Measurements from ENCODE around the gene LEP.
"Not testable (repeated sequence)": the region's sequence is repeated elsewhere in the genome, so short reads cannot be mapped to it uniquely, and the experiment has no call there.

The LEP gene

GRCh38 chr7:128278366-128278765 is 37.3 kb downstream of the LEP start:
- no peaks in the 10 kb centered on the region for H3K36me3 ChIP-seq (ENCODE audit: insufficient read depth, low read length)
- H3K9me3 ChIP-seq (ENCODE audit: insufficient read depth, low read length, severe bottlenecking), result peaks cover 10% of the 10 kb centered on the region
- DNase-seq (no peak), ATAC-seq (ENCODE audit: insufficient read depth, low read depth) (no peak)
- H3K4me1 ChIP-seq (ENCODE audit: insufficient read depth, low read length), result no peaks in the 10 kb centered on the region
- H3K27me3 ChIP-seq (ENCODE audit: insufficient read depth, low read length, poor library complexity), result no peaks in the 10 kb centered on the region
- no peak overlapping the region for H2AFZ ChIP-seq (ENCODE audit: low read depth, low read length)
- H3K9ac ChIP-seq (ENCODE audit: low read depth, low read length), result no peak overlapping the region
- H3K27ac ChIP-seq (ENCODE audit: low read length), result no peak overlapping the region
- no peak overlapping the region for H3K4me3 ChIP-seq (ENCODE audit: low read depth in 1 of 2, low read length in 2 of 2)
- H3K79me2 ChIP-seq (ENCODE audit: insufficient read depth, low read length), result no peaks in the 10 kb centered on the region
- no peak overlapping the region for H3K4me2 ChIP-seq (ENCODE audit: insufficient read depth, low read length)
- no peaks in the 10 kb centered on the region for H4K20me1 ChIP-seq (ENCODE audit: insufficient read depth, low read length)
- TF ChIP-seq EZH2 (IDR thresholded peaks at IDR 0.05; ENCODE audit: borderline replicate concordance, low read depth, low read length, severe bottlenecking) (no peak), CTCF (IDR thresholded peaks at IDR 0.05; ENCODE audit: borderline replicate concordance, extremely low read depth, low read length, poor library complexity, severe bottlenecking) (no peak)

- Histone ChIP-seq H4K20me1 (ENCODE audit: insufficient read depth, low read length) (no peaks in the 10 kb centered on the region), H3K4me2 (ENCODE audit: insufficient read depth, low read length) (no peak overlapping the region), H2AFZ (ENCODE audit: low read depth, low read length) (no peak overlapping the region), H3K9ac (ENCODE audit: low read depth, low read length) (no peak overlapping the region), H3K79me2 (ENCODE audit: insufficient read depth, low read length) (no peaks in the 10 kb centered on the region), H3K4me3 (ENCODE audit: low read depth in 1 of 2, low read length in 2 of 2) (no peak overlapping the region), H3K36me3 (ENCODE audit: insufficient read depth, low read length) (no peaks in the 10 kb centered on the region), H3K9me3 (ENCODE audit: insufficient read depth, low read length, severe bottlenecking) (peaks cover 10% of the 10 kb centered on the region), H3K27ac (ENCODE audit: low read length) (no peak overlapping the region), H3K4me1 (ENCODE audit: insufficient read depth, low read length) (no peaks in the 10 kb centered on the region), H3K27me3 (ENCODE audit: insufficient read depth, low read length, poor library complexity) (no peaks in the 10 kb centered on the region)
- DNase-seq (no peak), ATAC-seq (ENCODE audit: insufficient read depth, low read depth) (no peak)
- TF ChIP-seq CTCF (IDR thresholded peaks at IDR 0.05; ENCODE audit: borderline replicate concordance, extremely low read depth, low read length, poor library complexity, severe bottlenecking) (no peak), EZH2 (IDR thresholded peaks at IDR 0.05; ENCODE audit: borderline replicate concordance, low read depth, low read length, severe bottlenecking) (no peak)
Measured at GRCh38 chr7:128279124-128279713, 38.1 kb downstream of the LEP start.

- not testable (repeated sequence) for H3K36me3 ChIP-seq (ENCODE audit: insufficient read depth, low read length); H3K4me2 ChIP-seq (ENCODE audit: insufficient read depth, low read length); ATAC-seq (ENCODE audit: insufficient read depth, low read depth); H3K27ac ChIP-seq (ENCODE audit: low read length); H3K9ac ChIP-seq (ENCODE audit: low read depth, low read length); DNase-seq; H3K9me3 ChIP-seq (ENCODE audit: insufficient read depth, low read length, severe bottlenecking); H3K79me2 ChIP-seq (ENCODE audit: insufficient read depth, low read length); H3K4me3 ChIP-seq (ENCODE audit: low read depth in 1 of 2, low read length in 2 of 2); H4K20me1 ChIP-seq (ENCODE audit: insufficient read depth, low read length); H3K27me3 ChIP-seq (ENCODE audit: insufficient read depth, low read length, poor library complexity); H2AFZ ChIP-seq (ENCODE audit: low read depth, low read length); H3K4me1 ChIP-seq (ENCODE audit: insufficient read depth, low read length)
Measured at GRCh38 chr7:128280451-128280850, 39.4 kb downstream of the LEP start.

- TF ChIP-seq CTCF (IDR thresholded peaks at IDR 0.05; ENCODE audit: borderline replicate concordance, extremely low read depth, low read length, poor library complexity, severe bottlenecking), result no peak
- no peak for TF ChIP-seq EZH2 (IDR thresholded peaks at IDR 0.05; ENCODE audit: borderline replicate concordance, low read depth, low read length, severe bottlenecking)
- ATAC-seq (ENCODE audit: insufficient read depth, low read depth) (no peak), DNase-seq (no peak)
- H3K9ac ChIP-seq (ENCODE audit: low read depth, low read length), result no peak overlapping the region
- no peak overlapping the region for H3K4me2 ChIP-seq (ENCODE audit: insufficient read depth, low read length)
- H2AFZ ChIP-seq (ENCODE audit: low read depth, low read length), result no peak overlapping the region
- H3K4me1 ChIP-seq (ENCODE audit: insufficient read depth, low read length), result no peaks in the 10 kb centered on the region
- H3K36me3 ChIP-seq (ENCODE audit: insufficient read depth, low read length), result no peaks in the 10 kb centered on the region
- no peaks in the 10 kb centered on the region for H3K27me3 ChIP-seq (ENCODE audit: insufficient read depth, low read length, poor library complexity)
- no peaks in the 10 kb centered on the region for H4K20me1 ChIP-seq (ENCODE audit: insufficient read depth, low read length)
- H3K79me2 ChIP-seq (ENCODE audit: insufficient read depth, low read length), result no peaks in the 10 kb centered on the region
- peaks cover 10% of the 10 kb centered on the region for H3K9me3 ChIP-seq (ENCODE audit: insufficient read depth, low read length, severe bottlenecking)
- no peak overlapping the region for H3K27ac ChIP-seq (ENCODE audit: low read length)
- no peak overlapping the region for H3K4me3 ChIP-seq (ENCODE audit: low read depth in 1 of 2, low read length in 2 of 2)
Measured at GRCh38 chr7:128281605-128282380, 40.7 kb downstream of the LEP start.

Measured in DND-41 (cell line).